IMR-90 (cell line): ENCODE measurements around the gene NPPA. TPM values are rescaled to one million over a fixed set of nuclear protein-coding genes. Genes with fewer than 3 reads are reported as not detected.

Source experiments
- ATAC-seq: fragments of 200-7000 bp; cut with Tn5 transposase; 2 replicates; pipeline ENCODE4 v1.9.1; 2020; ENCODE audit warnings: low read depth, mild to moderate bottlenecking, moderate library complexity
- BruUV-seq: library from RNA; stranded (reverse); fragments of 400-500 nt; replicated peaks from 2 replicates; lab custom pipeline; 2021; lab: Mats Ljungman, UMichigan
- CTCF ChIA-PET: fragments of 300-600 bp; formaldehyde crosslinking; extraction: SDS; loops from one replicate; lab custom pipeline; 2021; ENCODE audit warnings: antibody characterized with exemption; lab: Yijun Ruan, JAX
- POLR2A ChIA-PET: fragments of 300-600 bp; sonication (Branson Sonifier 250); formaldehyde crosslinking; loops from one replicate; lab custom pipeline; 2022; ENCODE audit warnings: antibody characterized with exemption; ENCODE audit not compliant: unreplicated experiment; lab: Charles Lee
- DNase-seq: peaks from one replicate; pipeline ENCODE4 v3.0.0; 2013
- H2AFZ ChIP-seq: replicated peaks from 2 replicates; pipeline ENCODE3; 2013; ENCODE audit warnings: low read length, mild to moderate bottlenecking; ENCODE audit not compliant: poor library complexity
- H2AK5ac ChIP-seq: 2 replicates; pipeline ENCODE4 v1.6.1; 2013; ENCODE audit warnings: low read depth, low read length, inconsistent platforms
- H2AK9ac ChIP-seq: replicated peaks from 2 replicates; pipeline ENCODE3; 2013; ENCODE audit warnings: mild to moderate bottlenecking, low read depth, low read length, moderate library complexity; ENCODE audit not compliant: poor library complexity
- H2BK120ac ChIP-seq: 2 replicates; pipeline ENCODE4 v1.6.1; 2013; ENCODE audit warnings: low read depth, low read length, inconsistent platforms
- H2BK15ac ChIP-seq: 3 replicates; pipeline ENCODE4 v1.6.1; 2013; ENCODE audit warnings: low read depth, low read length, inconsistent platforms
- H2BK20ac ChIP-seq: 2 replicates; pipeline ENCODE4 v1.6.1; 2013; ENCODE audit warnings: low read depth, mild to moderate bottlenecking, inconsistent platforms, low read length, moderate library complexity
- H2BK5ac ChIP-seq: 2 replicates; pipeline ENCODE4 v1.6.1; 2013; ENCODE audit warnings: mild to moderate bottlenecking, low read depth, low read length, inconsistent platforms; ENCODE audit not compliant: poor library complexity, severe bottlenecking
- H3K14ac ChIP-seq: replicated peaks from 2 replicates; pipeline ENCODE4 v1.6.1; 2013; ENCODE audit warnings: low read depth, low read length, inconsistent platforms
- H3K18ac ChIP-seq: 2 replicates; pipeline ENCODE4 v1.6.1; 2013; ENCODE audit warnings: low read depth, low read length, control low read depth
- H3K23ac ChIP-seq: 2 replicates; pipeline ENCODE4 v1.6.1; 2013; ENCODE audit warnings: low read depth, low read length, inconsistent platforms
- H3K27ac ChIP-seq: 2 replicates; pipeline ENCODE4 v1.5.1; 2013; ENCODE audit warnings: mild to moderate bottlenecking, control low read depth, low read length; ENCODE audit not compliant: insufficient read depth
- H3K27me3 ChIP-seq: 2 replicates; pipeline ENCODE4 v1.6.1; 2013; ENCODE audit warnings: low read length; ENCODE audit not compliant: control insufficient read depth, insufficient read depth
- H3K36me3 ChIP-seq: 2 replicates; pipeline ENCODE4 v1.6.1; 2013; ENCODE audit warnings: low read length, mixed read lengths; ENCODE audit not compliant: control insufficient read depth, insufficient read depth
- H3K4ac ChIP-seq: 2 replicates; pipeline ENCODE4 v1.6.1; 2013; ENCODE audit warnings: low read depth, low read length, inconsistent platforms
- H3K4me1 ChIP-seq: 2 replicates; pipeline ENCODE4 v1.6.1; 2013; ENCODE audit warnings: low read length, mixed read lengths; ENCODE audit not compliant: control insufficient read depth, insufficient read depth
- H3K4me2 ChIP-seq: 2 replicates; pipeline ENCODE4 v1.6.1; 2013; ENCODE audit warnings: low read depth, mild to moderate bottlenecking, control low read depth, low read length, moderate library complexity
- H3K4me3 ChIP-seq: 2 replicates; pipeline ENCODE4 v1.5.1; 2013; ENCODE audit warnings: low read depth, mild to moderate bottlenecking, control low read depth, low read length, moderate library complexity; ENCODE audit not compliant: insufficient read depth
- H3K56ac ChIP-seq: 2 replicates; pipeline ENCODE4 v1.6.1; 2013; ENCODE audit warnings: low read length, inconsistent platforms; ENCODE audit not compliant: insufficient read depth; ENCODE audit errors: extremely low read depth
- H3K79me1 ChIP-seq, 2 experiments: 2 replicates each; pipeline ENCODE4 v1.6.1; 2013; ENCODE audit warnings: low read length in 2 of 2, inconsistent platforms in 1 of 2, low read depth in 1 of 2
- H3K9ac ChIP-seq: 2 replicates; pipeline ENCODE4 v1.6.1; 2013; ENCODE audit warnings: low read depth, low read length, control low read depth
- H3K9me1 ChIP-seq: 2 replicates; pipeline ENCODE4 v1.6.1; 2013; ENCODE audit warnings: low read length, inconsistent platforms; ENCODE audit not compliant: insufficient read depth
- H3K9me3 ChIP-seq: 2 replicates; pipeline ENCODE4 v1.6.1; 2013; ENCODE audit warnings: low read length; ENCODE audit not compliant: control insufficient read depth, insufficient read depth
- H4K20me1 ChIP-seq: 2 replicates; pipeline ENCODE4 v1.6.1; 2013; ENCODE audit warnings: low read length, inconsistent platforms; ENCODE audit not compliant: insufficient read depth
- H4K5ac ChIP-seq: 2 replicates; pipeline ENCODE4 v1.6.1; 2013; ENCODE audit warnings: mild to moderate bottlenecking, low read depth, low read length, control low read depth
- H4K8ac ChIP-seq, 2 experiments: 2 replicates each; pipeline ENCODE4 v1.6.1; 2013; ENCODE audit warnings: low read depth in 2 of 2, low read length in 2 of 2, control low read depth in 1 of 2, inconsistent platforms in 1 of 2
- H4K91ac ChIP-seq: 2 replicates; pipeline ENCODE4 v1.6.1; 2013; ENCODE audit warnings: low read depth, low read length, inconsistent platforms; ENCODE audit not compliant: insufficient read depth
- CEBPB ChIP-seq: IDR thresholded peaks from 2 replicates; pipeline ENCODE4 v1.6.1; 2012; ENCODE audit warnings: low read depth, low read length, improper control_type of control experiment
- MXI1 ChIP-seq: IDR thresholded peaks from 2 replicates; pipeline ENCODE4 v1.6.1; 2012; ENCODE audit warnings: low read depth, mild to moderate bottlenecking, low read length, moderate library complexity, borderline replicate concordance
- NFE2L2 ChIP-seq: fragments of 150-350 bp; IDR thresholded peaks from 2 replicates; pipeline ENCODE4 v1.6.1; 2016; ENCODE audit warnings: low read depth, mild to moderate bottlenecking, low read length
- RAD21 ChIP-seq: IDR thresholded peaks from 2 replicates; pipeline ENCODE4 v1.6.1; 2012; ENCODE audit warnings: low read length, improper control_type of control experiment
- RCOR1 ChIP-seq: IDR thresholded peaks from 2 replicates; pipeline ENCODE4 v1.6.1; 2012; ENCODE audit warnings: mild to moderate bottlenecking, low read length, improper control_type of control experiment; ENCODE audit not compliant: insufficient replicate concordance
- RFX5 ChIP-seq: IDR thresholded peaks from 2 replicates; pipeline ENCODE4 v1.8.0; 2012; ENCODE audit warnings: low read depth, mild to moderate bottlenecking, low read length, moderate library complexity
- SMC3 ChIP-seq: fragments of 150-350 bp; IDR thresholded peaks from 2 replicates; pipeline ENCODE4 v1.6.1; 2016; ENCODE audit warnings: low read depth, mild to moderate bottlenecking, antibody characterized with exemption, low read length, moderate library complexity
- WGBS, 2 experiments: methylation state at CpG; one replicate each; pipeline versions ENCODE4 v1.1.5 to v1.1.7; 2013; ENCODE audit warnings: missing lambda C conversion rate in 2 of 2; ENCODE audit not compliant: insufficient read length in 1 of 2; ENCODE audit errors: extremely low coverage in 2 of 2; 5-methylcytosine and 5-hydroxymethylcytosine counted together
- dilution Hi-C: fragments of 300-500 bp; cut with HindIII; formaldehyde crosslinking; loops from one replicate; pipeline ENCODE4 v1.14.3; 2018; ENCODE audit warnings: low sequenced_read_pairs; ENCODE audit not compliant: unreplicated experiment
- in situ Hi-C: fragments of 300-500 bp; cut with MboI; formaldehyde crosslinking; loops from 3 replicates; pipeline ENCODE4 v1.14.3; 2019; ENCODE audit warnings: low sequenced_read_pairs, inconsistent platforms, mixed read lengths
- intact Hi-C: fragments of 100-400 bp; cut with micrococcal nuclease; formaldehyde crosslinking; loops from 2 replicates; pipeline ENCODE4 v1.10.0; 2022
- polyA plus RNA-seq, 3 experiments: library from polyadenylated mRNA; depleted of rRNA; stranded (reverse); fragments of >200 nt; gene quantifications; 2 replicates each; pipeline ENCODE4 v1.2.3, GENCODE V29; 2012; ENCODE audit warnings: low replicate concordance in 1 of 3
- total RNA-seq: library from RNA; depleted of rRNA; stranded (reverse); fragments of >200 nt; gene quantifications from 2 replicates; pipeline ENCODE4 v1.2.3, GENCODE V29; 2012

Gene NPPA
- total and polyA plus RNA-seq, 2 of the 4 experiments (the other 2 are of a cell fraction), result not detected

DNA sequence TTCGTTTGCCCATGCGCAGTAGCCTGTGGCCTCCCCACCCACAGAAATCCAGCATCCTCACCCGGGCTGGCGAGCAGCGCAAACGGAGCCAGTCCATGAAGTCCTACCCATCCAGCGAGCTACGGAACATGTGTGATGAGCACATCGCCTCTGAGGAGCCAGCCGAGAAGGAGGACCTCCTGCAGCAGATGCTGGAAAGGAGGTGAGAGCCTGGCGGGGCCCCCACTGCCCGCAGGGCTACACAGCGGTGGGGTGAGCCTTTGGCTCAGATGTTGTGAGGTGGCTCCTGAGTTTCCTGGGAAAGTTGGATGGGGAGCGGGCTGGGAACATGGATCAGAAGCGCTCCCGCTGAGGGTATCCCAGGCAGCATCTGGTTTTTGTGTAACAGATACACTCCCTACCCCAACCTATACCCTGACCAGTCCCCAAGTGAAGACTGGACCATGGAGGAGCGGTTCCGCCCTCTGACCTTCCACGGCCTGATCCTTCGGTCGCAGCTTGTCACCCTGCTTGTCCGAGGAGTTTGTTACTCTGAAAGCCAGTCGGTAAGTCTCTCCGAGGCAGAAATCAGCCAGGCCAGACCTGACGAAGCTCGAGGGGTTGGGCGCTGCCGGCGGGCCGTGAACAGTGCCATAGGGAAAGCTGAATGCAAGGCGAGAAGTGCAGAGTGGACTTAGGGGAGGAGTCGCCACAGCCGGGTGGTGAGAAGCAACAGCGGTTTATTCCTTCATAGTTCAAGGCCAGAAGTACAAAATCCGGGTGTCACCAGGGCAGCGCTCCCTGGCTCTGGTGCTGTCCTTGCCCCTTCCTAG, 10.4 kb downstream of the NPPA start:
- Histone ChIP-seq H3K79me1 (peaks cover 0 to 4% of the 10 kb centered on the region in 2 experiments; a peak in 2 of 4 replicates), H3K4me1 (peaks cover under 1% of the 10 kb centered on the region; the same call in 1 of the 2 replicates), H4K5ac (no peak overlapping the region), H3K4me3 (no peak overlapping the region), H3K18ac (no peak overlapping the region), H3K23ac (no peak overlapping the region), H3K4ac (no peak overlapping the region), H4K91ac (no peak overlapping the region), H2AK5ac (no peak overlapping the region), H2BK120ac (no peak overlapping the region), H3K9ac (no peak overlapping the region), H3K56ac (no peak overlapping the region), H3K27me3 (no peaks in the 10 kb centered on the region), H4K8ac (no peak overlapping the region), H2AK9ac (no peak overlapping the region), H2BK5ac (no peak overlapping the region), H3K36me3 (peaks cover 86% of the 10 kb centered on the region), H3K9me3 (no peaks in the 10 kb centered on the region), H2BK15ac (no peak overlapping the region), H4K20me1 (peaks cover 10% of the 10 kb centered on the region; the same call in 1 of the 2 replicates), H3K27ac (no peak overlapping the region), H3K4me2 (no peak overlapping the region), H3K9me1 (no peaks in the 10 kb centered on the region), H3K14ac (no peak overlapping the region), H2BK20ac (no peak overlapping the region), H2AFZ (no peak overlapping the region)
- no peak for ATAC-seq
- dilution Hi-C loops (no loop called here), in situ Hi-C loops (no loop called here), intact Hi-C loops (no loop called here)
- TF ChIP-seq MXI1, result no peak
- TF ChIP-seq CEBPB, result no peak
- TF ChIP-seq RAD21, result no peak
- TF ChIP-seq NFE2L2, result no peak
- no peak for TF ChIP-seq RCOR1
- TF ChIP-seq SMC3, result no peak
- TF ChIP-seq RFX5, result no peak
- ChIA-PET POLR2A (no interaction called here), CTCF (interaction anchor here (0.5 kb wide), 1 partner anchor 94 kb away, joined by 3 read pairs; no protein-coding TSS in a partner anchor)
- BruUV-seq, result no TSS peak
- no peak for DNase-seq
- 90% methylated on average over 17 of the region's 36 CpGs; no CpG with 5 or more reads in 1 of the 2 experiments for WGBS, 2 experiments
